Measurements from ENCODE around the gene PROC. TPM values are rescaled to one million over a fixed set of nuclear protein-coding genes. Genes with fewer than 3 reads are reported as not detected.

PROC gene
- total RNA-seq, 1 donor from 2014 or later: 3.3 TPM

DNA sequence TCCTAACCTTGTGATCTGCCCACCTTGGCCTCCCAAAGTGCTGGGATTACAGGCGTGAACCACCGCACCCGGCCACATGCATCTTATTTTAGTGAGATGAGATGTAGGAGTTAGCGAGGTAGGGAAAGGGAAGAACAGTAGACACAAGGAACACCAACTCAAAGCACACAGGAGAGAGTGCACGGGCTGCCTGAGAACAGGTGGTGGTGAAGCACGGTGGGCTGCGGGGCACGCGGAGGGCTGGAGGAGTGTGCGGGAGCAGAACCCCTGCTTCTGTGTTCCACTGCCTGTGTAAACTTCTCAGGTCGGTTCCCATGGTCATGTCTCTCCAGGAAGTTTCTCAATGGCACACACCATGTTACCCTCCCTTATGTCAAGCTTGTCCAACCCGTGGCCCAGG lies 38.7 kb downstream of the PROC start:
- DNase-seq (ENCODE audit: low spot score): no peak

DNA sequence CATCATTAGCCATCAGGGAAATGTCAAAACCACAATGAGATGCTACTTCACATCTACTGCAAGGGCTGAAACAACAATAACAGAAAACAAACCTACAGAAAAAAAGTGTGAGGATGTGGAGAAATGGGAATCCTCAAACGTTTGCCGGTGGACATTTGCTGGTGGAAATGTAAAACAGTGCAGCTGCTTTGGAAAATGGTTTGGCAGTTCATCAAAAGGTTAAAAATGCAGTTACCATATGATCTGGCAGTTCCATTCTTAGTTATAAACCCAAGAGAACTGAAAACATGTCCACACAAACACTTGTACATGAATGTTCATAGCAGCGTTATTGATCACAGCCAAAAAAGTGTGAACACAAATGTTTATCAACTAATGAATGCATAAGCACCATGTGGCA lies 44.2 kb downstream of the PROC start:
- no peak for DNase-seq (ENCODE audit: low spot score)

DNA sequence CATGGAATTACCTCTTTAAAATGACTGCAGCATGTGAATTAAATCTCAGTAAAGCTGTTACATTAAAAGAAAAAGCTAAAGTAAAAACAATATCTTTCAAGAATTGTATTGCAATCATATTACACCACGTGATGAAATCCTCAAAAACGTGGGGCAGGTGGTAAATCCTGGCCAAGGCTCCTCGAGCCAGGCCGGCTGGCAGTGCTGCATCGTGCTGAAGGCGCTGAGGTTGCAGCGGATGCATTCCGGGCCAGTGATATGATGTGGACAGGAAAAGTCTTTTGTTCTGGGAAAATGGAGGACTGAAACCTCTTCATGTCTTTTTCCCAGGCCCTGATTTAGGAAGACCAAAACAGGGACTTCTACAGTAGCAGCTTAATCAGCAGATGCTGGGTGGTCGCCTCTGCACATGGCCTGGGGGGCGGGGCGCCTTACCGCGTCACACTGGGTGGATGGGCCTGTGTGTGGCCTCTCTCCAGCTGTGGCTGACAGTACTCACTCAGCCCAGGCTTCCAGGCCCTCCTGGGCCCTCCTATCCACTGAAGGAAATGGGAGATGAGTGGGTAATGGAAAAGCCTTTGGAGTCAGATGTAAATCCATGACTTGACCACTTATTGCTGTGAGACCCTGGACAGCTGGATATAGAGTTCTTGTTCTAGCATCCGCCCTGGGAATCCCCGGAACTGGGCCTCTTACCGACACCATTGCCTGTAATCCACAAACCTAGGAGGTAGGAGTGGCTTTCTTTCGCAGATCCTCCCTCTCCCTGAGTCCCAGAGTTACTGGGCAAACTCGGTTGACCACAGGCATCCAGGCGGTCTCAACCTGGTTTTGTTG lies 45.1 kb downstream of the PROC start:
- no peak for DNase-seq (ENCODE audit: low spot score)

DNA sequence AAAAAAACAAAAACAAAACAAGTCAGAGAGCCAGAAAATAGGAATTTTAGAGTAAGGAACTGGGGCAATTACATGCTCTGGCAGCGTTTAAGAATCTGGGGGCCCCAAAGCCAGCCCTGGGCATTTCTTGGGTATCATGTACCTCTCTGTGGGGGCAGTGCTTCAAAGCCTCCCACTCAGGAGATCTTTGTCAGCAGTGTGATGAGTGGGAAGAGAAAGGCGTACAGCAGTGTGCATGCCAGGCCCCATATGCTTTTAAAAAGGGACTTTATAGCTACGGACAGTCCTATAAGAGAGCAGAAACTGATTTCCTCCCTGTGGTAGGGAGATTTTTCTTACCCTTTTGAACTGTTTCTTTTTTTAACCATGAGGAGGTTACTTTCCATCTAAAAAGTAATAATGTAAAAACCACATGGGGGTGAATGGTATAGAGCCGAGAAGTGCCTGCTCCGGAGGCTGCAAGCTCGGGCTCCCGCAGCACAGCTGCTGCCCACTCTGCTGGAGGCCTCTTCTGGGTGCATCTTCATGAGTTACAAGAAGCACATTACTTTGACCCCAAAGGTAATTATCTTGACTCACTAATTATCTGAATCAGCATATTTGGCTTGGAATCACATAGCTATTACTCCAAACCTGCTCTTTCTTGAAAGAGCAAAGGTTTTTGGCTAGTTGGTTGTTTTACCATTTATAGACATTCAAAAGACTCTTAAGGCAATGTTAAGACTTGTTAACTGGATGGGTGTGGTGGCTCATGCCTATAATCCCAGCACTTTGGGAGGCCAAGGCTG lies 46.4 kb downstream of the PROC start:
- DNase-seq (ENCODE audit: low spot score): no peak

DNA sequence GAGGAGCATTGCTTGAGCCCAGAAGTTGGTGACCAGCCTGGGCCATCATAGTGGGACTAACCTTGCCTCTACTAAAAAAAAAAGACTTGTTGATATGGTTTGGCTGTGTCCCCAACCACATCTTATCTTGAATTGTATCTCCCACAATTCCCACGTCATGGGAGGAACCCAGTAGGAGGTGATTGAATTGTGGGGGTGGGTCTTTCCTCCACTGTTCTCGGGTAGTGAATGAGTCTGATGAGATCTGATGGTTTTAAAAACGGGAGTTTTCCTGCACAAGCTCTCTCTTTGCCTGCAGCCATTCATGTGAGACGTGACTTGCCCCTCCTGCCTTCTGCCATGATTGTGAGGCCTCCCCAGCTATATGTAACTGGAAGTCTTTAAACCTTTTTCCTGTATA lies 47.0 kb downstream of the PROC start:
- no peak for DNase-seq (ENCODE audit: low spot score)

DNA sequence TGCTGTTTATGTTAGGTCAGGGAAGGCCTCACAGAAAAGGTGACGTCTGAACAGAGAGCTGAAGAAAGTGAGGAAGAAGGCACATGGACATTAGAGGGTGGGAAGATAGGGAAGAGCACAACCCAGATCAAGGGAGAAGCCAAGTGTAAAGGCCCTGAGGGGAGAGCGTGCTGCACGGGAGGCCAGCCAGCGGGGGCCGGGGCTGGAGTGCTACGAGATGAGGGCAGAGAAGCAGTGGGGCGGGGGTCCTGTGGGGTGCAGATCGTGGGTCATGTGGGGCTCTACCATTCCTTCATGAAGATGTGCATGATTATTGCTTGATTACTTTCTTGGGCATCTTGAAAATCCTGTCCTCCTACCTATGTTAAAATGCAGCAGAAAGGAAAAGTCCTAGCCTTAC lies 50.8 kb downstream of the PROC start:
- DNase-seq (ENCODE audit: low spot score): no peak

DNA sequence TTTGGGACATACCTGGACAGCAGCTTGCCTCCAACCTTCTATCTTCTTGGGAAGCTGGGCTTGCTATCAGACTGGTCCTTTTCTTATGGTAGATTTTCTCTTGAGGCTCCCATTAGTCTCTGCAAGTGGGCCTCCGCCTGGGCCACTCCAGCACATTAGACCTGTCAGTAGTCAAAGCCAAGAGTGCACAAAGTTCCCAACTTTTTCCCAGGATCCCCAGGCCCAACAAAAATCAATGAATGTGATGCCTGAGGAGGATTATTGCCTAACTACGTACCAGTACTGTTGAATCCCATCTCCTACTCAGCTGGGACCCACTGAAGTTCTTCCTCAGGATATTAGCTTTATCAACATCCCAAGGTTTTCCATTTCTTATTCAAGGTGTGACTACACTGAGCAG lies 51.7 kb downstream of the PROC start:
- no peak for DNase-seq (ENCODE audit: low spot score)

DNA sequence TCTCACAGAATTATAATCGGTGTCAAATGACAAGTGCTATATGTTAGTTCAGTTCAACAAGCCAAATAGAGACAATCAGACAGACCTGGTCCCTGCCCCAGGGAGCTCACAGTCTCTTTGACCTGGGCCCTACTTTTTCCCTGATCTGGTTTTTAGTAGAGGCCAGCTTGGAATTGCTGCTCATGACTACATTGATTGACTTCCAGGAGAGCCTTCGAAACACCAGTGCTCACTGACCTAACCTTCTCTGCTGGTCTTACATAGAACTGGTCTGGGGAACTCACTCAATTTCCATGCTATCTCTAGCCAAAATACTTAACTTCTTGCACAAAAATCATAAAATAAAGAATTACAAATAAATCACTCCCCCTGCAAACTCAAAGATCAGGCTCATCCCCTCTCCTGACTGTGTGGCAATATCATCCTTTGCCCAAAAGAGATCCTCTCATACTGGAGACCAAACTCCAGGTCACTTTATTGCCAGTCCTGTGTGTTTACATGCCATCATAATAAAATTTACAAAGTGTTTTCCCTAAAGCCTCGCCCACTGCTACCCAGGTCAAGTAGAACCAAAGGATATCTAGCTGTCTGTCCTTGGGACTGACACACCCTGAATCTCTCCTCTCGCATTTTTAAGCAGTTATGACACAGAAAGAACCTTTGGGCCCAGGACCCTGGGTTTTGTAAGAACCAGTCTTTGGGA lies 53.2 kb downstream of the PROC start:
- DNase-seq (ENCODE audit: low spot score): no peak

DNA sequence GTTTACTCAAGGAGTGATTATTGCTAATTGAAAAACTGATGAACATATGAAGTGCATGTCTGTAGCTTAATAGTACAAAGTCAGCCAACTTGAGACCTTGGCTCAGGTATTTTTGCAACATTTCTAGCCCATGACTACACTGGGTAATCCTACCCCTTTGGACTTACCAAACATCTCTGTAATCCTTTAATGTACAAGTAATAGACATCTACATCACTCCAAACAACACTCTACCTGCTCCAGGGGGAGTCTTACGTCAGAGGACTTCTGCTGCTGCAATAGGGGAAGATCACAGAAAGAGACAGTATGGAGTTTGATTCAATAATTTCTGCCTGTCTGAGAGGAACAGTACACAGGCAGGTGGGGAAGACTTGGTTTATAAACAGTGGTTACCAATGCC lies 54.0 kb downstream of the PROC start:
- no peak for DNase-seq (ENCODE audit: low spot score)

DNA sequence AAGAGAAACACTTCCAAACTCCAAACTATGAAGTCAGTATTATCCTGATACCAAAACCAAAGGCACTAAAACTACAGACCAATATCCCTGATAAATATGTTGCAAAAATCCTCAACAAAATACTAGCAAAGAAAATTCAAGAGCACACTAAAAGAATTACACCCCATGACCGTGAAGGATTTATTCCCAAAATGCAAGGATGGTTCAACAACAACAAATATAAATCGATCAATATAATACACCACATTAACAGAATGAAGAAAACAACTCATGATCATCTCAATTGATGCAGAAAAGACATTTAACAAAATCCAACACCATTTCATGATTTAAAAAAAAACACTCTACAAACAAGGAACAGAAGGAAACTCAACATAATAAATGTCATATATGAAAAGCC lies 57.6 kb downstream of the PROC start:
- DNase-seq (ENCODE audit: low spot score): no peak

Other genes starting within 250 kb of the PROC start
- 0.26 TPM for gene CYP27C1, start 198.1 kb upstream of the PROC start, total RNA-seq
- gene ERCC3, start 124.3 kb upstream of the PROC start, total RNA-seq: 34.7 TPM
- gene MAP3K2, start 30.5 kb upstream of the PROC start, total RNA-seq: 71.0 TPM
- 37.7 TPM for gene IWS1, start 108.1 kb downstream of the PROC start, total RNA-seq
- gene MYO7B, start 117.3 kb downstream of the PROC start, total RNA-seq: 125 TPM
- gene GPR17, start 227.7 kb downstream of the PROC start, total RNA-seq: 0.17 TPM

Data from mucosa of gallbladder (tissue), 1 donor.